ENCODE measurements around the gene LRRC38.

LRRC38 gene

GRCh38 chr1:13492711-13493110 lies 21.1 kb downstream of the LRRC38 start:
- TF ChIP-seq FOXP2 (optimal IDR thresholded peaks at IDR 0.05; ENCODE audit: borderline replicate concordance, extremely low read depth, extremely low read length, insufficient read depth): no peak
- TF ChIP-seq TAF1 (IDR thresholded peaks at IDR 0.05; ENCODE audit: borderline replicate concordance, insufficient read depth, low read length): no peak
- no peak for TF ChIP-seq POLR2AphosphoS5 (IDR thresholded peaks at IDR 0.05; ENCODE audit: low read depth, low read length)
- no peak for TF ChIP-seq SIN3A (IDR thresholded peaks at IDR 0.05; ENCODE audit: borderline replicate concordance, insufficient read depth, low read length)
- no peak for TF ChIP-seq REST (IDR thresholded peaks at IDR 0.05; ENCODE audit: insufficient read depth in 1 of 2, low read depth in 2 of 2, low read length in 2 of 2)

- no peak for TF ChIP-seq FOXP2 (optimal IDR thresholded peaks at IDR 0.05; ENCODE audit: borderline replicate concordance, extremely low read depth, extremely low read length, insufficient read depth)
- TF ChIP-seq TAF1 (IDR thresholded peaks at IDR 0.05; ENCODE audit: borderline replicate concordance, insufficient read depth, low read length): no peak
- no peak for TF ChIP-seq POLR2AphosphoS5 (IDR thresholded peaks at IDR 0.05; ENCODE audit: low read depth, low read length)
- TF ChIP-seq SIN3A (IDR thresholded peaks at IDR 0.05; ENCODE audit: borderline replicate concordance, insufficient read depth, low read length): no peak
- no peak for TF ChIP-seq REST (IDR thresholded peaks at IDR 0.05; ENCODE audit: insufficient read depth in 1 of 2, low read depth in 2 of 2, low read length in 2 of 2)
These were observed 25.8 kb downstream of the LRRC38 start for GRCh38 chr1:13487957-13488356.

GRCh38 chr1:13487143-13487868 lies 26.5 kb downstream of the LRRC38 start:
- no peak for TF ChIP-seq POLR2AphosphoS5 (IDR thresholded peaks at IDR 0.05; ENCODE audit: low read depth, low read length)
- TF ChIP-seq SIN3A (IDR thresholded peaks at IDR 0.05; ENCODE audit: borderline replicate concordance, insufficient read depth, low read length): no peak
- TF ChIP-seq FOXP2 (optimal IDR thresholded peaks at IDR 0.05; ENCODE audit: borderline replicate concordance, extremely low read depth, extremely low read length, insufficient read depth): no peak
- no peak for TF ChIP-seq TAF1 (IDR thresholded peaks at IDR 0.05; ENCODE audit: borderline replicate concordance, insufficient read depth, low read length)
- no peak for TF ChIP-seq REST (IDR thresholded peaks at IDR 0.05; ENCODE audit: insufficient read depth in 1 of 2, low read depth in 2 of 2, low read length in 2 of 2)

DNA sequence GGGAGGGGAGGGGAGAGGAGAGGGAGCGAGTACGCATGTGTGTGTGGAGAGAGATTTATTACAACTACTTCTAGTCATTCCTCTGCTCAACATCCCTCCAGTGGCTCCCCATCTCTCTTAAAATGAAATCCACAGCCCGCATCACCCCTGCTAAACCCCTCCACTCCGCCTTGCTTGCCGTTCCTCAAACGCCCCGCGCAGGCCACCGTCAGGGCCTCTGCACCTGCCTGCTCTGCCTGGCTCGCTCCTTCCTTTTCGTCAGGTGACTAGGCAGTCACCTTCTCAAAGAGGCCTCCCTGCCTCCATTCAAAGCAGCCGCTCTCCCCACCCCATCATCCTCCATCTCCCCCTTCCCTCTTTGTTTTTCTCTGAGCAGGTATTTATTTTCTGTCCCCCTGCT lies 29.9 kb downstream of the LRRC38 start:
- TF ChIP-seq REST (IDR thresholded peaks at IDR 0.05; ENCODE audit: insufficient read depth in 1 of 2, low read depth in 2 of 2, low read length in 2 of 2): no peak
- TF ChIP-seq FOXP2 (optimal IDR thresholded peaks at IDR 0.05; ENCODE audit: borderline replicate concordance, extremely low read depth, extremely low read length, insufficient read depth): no peak
- no peak for TF ChIP-seq POLR2AphosphoS5 (IDR thresholded peaks at IDR 0.05; ENCODE audit: low read depth, low read length)
- no peak for TF ChIP-seq TAF1 (IDR thresholded peaks at IDR 0.05; ENCODE audit: borderline replicate concordance, insufficient read depth, low read length)
- TF ChIP-seq SIN3A (IDR thresholded peaks at IDR 0.05; ENCODE audit: borderline replicate concordance, insufficient read depth, low read length): no peak
